HFFc6 (cell line): ENCODE measurements around the gene PKDREJ. TPM values are rescaled to one million over a fixed set of nuclear protein-coding genes. Genes with fewer than 3 reads are reported as not detected.

Experiments used
- DNase-seq: peaks from one replicate; pipeline ENCODE4 v3.0.0-alpha.2; 2018
- H3K27ac Mint-ChIP-seq: 2 replicates; pipeline ENCODE4 v1.8.0; 2020; ENCODE audit warnings: mild to moderate bottlenecking, mixed read lengths
- H3K27me3 Mint-ChIP-seq: 2 replicates; pipeline ENCODE4 v1.8.0; 2021; ENCODE audit warnings: mild to moderate bottlenecking, moderate library complexity, mixed read lengths; ENCODE audit not compliant: insufficient read depth
- H3K36me3 Mint-ChIP-seq: 2 replicates; pipeline ENCODE4 v1.8.0; 2021; ENCODE audit warnings: low read depth, mixed read lengths
- H3K4me1 Mint-ChIP-seq: 2 replicates; pipeline ENCODE4 v1.8.0; 2020; ENCODE audit warnings: low read depth, mixed read lengths
- H3K4me3 Mint-ChIP-seq: 2 replicates; pipeline ENCODE4 v1.8.0; 2020; ENCODE audit warnings: mild to moderate bottlenecking, moderate library complexity, mixed read lengths
- H3K9me3 Mint-ChIP-seq: 2 replicates; pipeline ENCODE4 v1.8.0; 2020; ENCODE audit warnings: mild to moderate bottlenecking, mixed read lengths
- CTCF ChIP-seq: fragments of 200-600 bp; sonication (generic); IDR thresholded peaks from 2 replicates; pipeline ENCODE4 v1.5.0; 2021; ENCODE audit warnings: antibody characterized with exemption, mild to moderate bottlenecking
- total RNA-seq, 6 experiments: library from RNA; stranded (reverse); fragmentation: NEBNext Ultra II Directional; extraction: Animal tissue kit (Norgen Biotek cat#: 25700); gene quantifications; 2 replicates in 1 of 6; 3 replicates in 5 of 6; pipeline ENCODE4 v1.2.3, GENCODE V29; 2021

PKDREJ gene
- total RNA-seq, 6 experiments from 2014 or later = not detected

GRCh38 chr22:46303347-46303965 lies 40.3 kb upstream of the PKDREJ start:
- Mint-ChIP-seq H3K4me1 (peaks cover 56% of the 10 kb centered on the region), H3K27me3 (no peaks in the 10 kb centered on the region; the same call in 1 of the 2 replicates), H3K27ac (peak overlapping the region; percentile 78), H3K4me3 (peak overlapping the region; percentile 11; the same call in 1 of the 2 replicates), H3K9me3 (no peaks in the 10 kb centered on the region), H3K36me3 (peaks cover 34% of the 10 kb centered on the region; the same call in 1 of the 2 replicates)
- no peak for TF ChIP-seq CTCF
- DNase-seq = peak; percentile 34

DNA sequence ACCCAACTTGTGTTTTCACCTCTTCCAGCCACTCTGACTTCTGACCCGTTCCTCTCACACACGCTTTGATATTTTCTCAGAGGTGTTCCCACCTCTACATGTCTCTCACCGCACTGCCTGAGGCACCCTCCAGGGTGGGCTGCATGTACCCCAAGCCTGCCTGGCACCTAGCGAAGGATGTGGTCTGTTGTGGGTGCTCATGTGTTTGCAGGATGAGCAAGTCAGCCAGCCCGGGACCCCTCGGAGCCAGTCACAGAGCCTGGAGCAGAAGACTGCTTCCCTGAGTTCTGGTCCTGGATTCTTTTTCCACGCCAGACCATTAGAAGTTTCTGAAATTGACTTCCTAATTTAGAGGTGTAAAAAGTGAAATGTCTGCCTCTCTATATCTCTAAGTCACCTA lies 37.3 kb upstream of the PKDREJ start:
- no peak for TF ChIP-seq CTCF
- Mint-ChIP-seq H3K4me3 (no peak overlapping the region), H3K27me3 (peaks cover 6% of the 10 kb centered on the region), H3K4me1 (peaks cover 66% of the 10 kb centered on the region), H3K36me3 (peaks cover 41% of the 10 kb centered on the region; the same call in 1 of the 2 replicates), H3K27ac (no peak overlapping the region), H3K9me3 (no peaks in the 10 kb centered on the region)
- no peak for DNase-seq

DNA sequence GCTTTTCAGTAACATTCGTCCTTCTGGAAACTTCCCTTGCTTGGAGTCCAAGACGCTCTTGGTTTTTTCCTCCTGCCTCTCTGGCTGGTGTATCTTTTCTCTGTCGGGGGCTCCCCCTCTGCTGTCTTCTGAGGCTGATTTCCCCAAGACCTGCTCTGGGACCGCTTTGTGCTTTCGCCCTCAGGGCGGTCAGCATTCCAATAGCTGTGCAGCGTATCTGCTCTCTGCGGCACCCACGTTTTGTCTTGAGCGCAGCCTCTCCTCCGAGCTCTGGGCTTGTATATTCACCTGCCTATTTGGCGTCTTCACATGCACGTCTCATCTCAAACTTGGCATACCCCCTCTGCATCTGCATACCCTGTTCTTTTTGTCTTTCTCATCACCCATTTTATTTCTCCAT lies 36.0 kb upstream of the PKDREJ start:
- Mint-ChIP-seq H3K4me1 (peaks cover 68% of the 10 kb centered on the region), H3K36me3 (peaks cover 41% of the 10 kb centered on the region; the same call in 1 of the 2 replicates), H3K9me3 (no peaks in the 10 kb centered on the region), H3K27me3 (peaks cover 6% of the 10 kb centered on the region), H3K4me3 (peak overlapping the region; percentile 93), H3K27ac (no peak overlapping the region; the same call in 1 of the 2 replicates)
- TF ChIP-seq CTCF = no peak
- DNase-seq = no peak

DNA sequence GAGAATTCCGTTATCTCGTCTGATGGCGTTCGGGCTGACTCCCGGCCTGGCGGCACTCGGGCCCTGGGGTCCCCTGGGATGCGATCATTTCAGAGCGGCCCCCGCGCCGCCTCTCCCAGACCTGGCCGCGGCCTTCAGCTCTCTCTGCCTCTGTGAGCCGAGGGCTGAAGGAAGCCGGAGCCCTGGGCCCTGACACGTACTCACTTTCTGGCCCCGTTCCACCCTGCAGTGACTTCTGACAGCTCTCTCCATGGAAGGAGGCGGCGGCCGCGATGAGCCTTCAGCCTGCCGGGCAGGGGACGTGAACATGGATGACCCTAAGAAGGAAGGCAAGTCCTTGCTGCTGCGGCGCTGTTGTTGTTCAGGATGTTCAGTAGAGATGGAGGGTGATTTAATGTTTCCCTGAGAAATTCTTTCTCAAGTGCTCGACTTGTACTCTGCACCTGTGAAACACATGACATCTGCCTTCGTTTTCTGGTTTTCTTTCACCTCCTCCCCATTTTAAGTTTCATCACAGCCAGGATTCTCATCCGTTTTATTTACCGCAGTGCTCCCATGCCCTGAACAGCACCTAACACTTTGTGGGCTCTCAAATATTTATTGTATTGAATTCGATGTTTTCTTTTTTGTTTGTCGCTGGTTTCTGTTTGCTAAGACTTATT lies 34.1 kb upstream of the PKDREJ start:
- no peak for TF ChIP-seq CTCF
- Mint-ChIP-seq H3K36me3 (peaks cover 33% of the 10 kb centered on the region), H3K4me3 (peak overlapping the region; percentile 93), H3K9me3 (no peaks in the 10 kb centered on the region; the same call in 1 of the 2 replicates), H3K27me3 (peaks cover 6% of the 10 kb centered on the region), H3K4me1 (peaks cover 63% of the 10 kb centered on the region), H3K27ac (peak overlapping the region; percentile 61)
- peak; percentile 51 for DNase-seq

DNA sequence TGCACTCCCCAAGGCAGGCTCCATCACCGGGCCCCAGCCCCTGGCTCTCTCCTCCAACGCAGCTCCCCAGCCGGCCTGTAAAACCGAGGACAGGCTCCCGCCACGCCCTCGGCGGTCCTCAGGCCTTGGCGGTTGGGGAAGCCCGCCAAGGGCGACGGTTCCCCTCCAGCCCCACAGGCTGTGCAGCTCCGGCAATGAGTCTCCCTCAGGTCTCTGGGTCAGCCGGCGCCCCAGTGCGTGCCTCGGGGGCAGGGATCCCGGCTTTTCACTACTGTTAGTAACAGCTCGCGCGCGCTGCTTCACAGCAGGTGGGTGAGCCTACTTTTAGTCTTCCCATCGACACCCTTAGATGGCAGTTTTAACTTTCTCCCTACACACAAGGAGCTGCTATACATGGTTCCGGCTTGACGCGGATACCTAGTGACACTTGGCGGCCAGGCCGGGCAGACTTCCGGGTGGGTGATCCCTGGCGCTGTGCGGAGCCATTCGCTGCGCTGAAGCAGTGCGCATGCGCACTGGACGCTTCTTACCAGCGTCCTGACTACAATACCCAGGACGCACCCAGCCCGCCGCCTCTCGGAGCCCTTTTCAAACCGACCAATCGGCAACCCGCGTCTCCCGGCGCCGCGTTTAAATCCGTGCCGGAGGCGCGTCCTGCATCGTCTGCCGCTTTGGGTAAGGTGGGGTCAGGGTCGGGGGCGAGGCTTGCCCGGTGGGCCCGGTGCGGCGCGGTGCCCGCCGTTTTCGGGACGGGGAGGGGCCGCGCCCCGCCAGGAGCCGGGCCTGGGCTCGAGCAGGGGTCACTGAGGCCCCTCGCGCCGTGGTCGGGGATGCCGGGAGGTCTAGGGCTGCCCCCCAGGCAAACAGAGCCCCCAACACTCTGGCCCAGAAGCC lies 33.4 kb upstream of the PKDREJ start, which contains the start of gene GTSE1:
Gene GTSE1 (plus strand): TSS at position 614 of the 894 bp plus-strand sequence. CDS start 531 bp downstream, outside the sequence.
- peak; percentile 32 for TF ChIP-seq CTCF
- Mint-ChIP-seq H3K27me3 (peaks cover 6% of the 10 kb centered on the region), H3K36me3 (peaks cover 37% of the 10 kb centered on the region), H3K4me1 (peaks cover 61% of the 10 kb centered on the region), H3K4me3 (peak within 1 kb of the TSS; percentile 93), H3K9me3 (no peaks in the 10 kb centered on the region; the same call in 1 of the 2 replicates), H3K27ac (peak within 1 kb of the TSS; percentile 96)
- DNase-seq = peak; percentile 96
